H1 (cell line): ENCODE results near the gene POU3F1. TPM values are rescaled to one million over a fixed set of nuclear protein-coding genes. Genes with fewer than 3 reads are reported as not detected.

Source experiments
- ASH2L ChIP-seq: fragments of 200-600, 300-600 bp; sonication (generic); IDR thresholded peaks from one replicate; pipeline ENCODE4 v1.7.1; 2017; ENCODE audit warnings: low read length
- BCL11A ChIP-seq, 2 experiments: IDR thresholded peaks; one replicate each; pipeline ENCODE4 v1.6.1; 2011; ENCODE audit warnings: low read depth in 2 of 2, low read length in 2 of 2, mild to moderate bottlenecking in 2 of 2
- BRCA1 ChIP-seq: IDR thresholded peaks from 2 replicates; pipeline ENCODE4 v1.6.1; 2012; ENCODE audit warnings: low read depth, low read length, improper control_type of control experiment
- CBX8 ChIP-seq: fragments of 300-800, 300-1000 bp; sonication (generic); IDR thresholded peaks from 2 replicates; pipeline ENCODE4 v1.7.1; 2016; ENCODE audit warnings: low read depth, low read length, borderline replicate concordance
- CEBPB ChIP-seq: IDR thresholded peaks from 2 replicates; pipeline ENCODE4 v1.6.1; 2012; ENCODE audit warnings: low read depth, low read length
- CHD1 ChIP-seq: IDR thresholded peaks from 2 replicates; pipeline ENCODE4 v1.6.1; 2012; ENCODE audit warnings: low read depth, low read length, improper control_type of control experiment
- CHD2 ChIP-seq: IDR thresholded peaks from 2 replicates; pipeline ENCODE4 v1.6.1; 2012; ENCODE audit warnings: low read length, improper control_type of control experiment
- EGR1 ChIP-seq: IDR thresholded peaks from 2 replicates; pipeline ENCODE4 v1.6.1; 2011; ENCODE audit warnings: low read depth, low read length, borderline replicate concordance
- EP300 ChIP-seq, 2 experiments: IDR thresholded peaks; 1 replicate in 1 of 2; 2 replicates in 1 of 2; pipeline ENCODE4 v1.6.1; 2011 to 2012; ENCODE audit warnings: low read depth in 2 of 2, low read length in 2 of 2, mild to moderate bottlenecking in 2 of 2, borderline replicate concordance in 1 of 2, inconsistent platforms in 1 of 2, moderate library complexity in 1 of 2
- FOSL1 ChIP-seq: IDR thresholded peaks from 2 replicates; pipeline ENCODE4 v1.6.1; 2011; ENCODE audit warnings: mild to moderate bottlenecking, low read depth, low read length, moderate library complexity; ENCODE audit not compliant: insufficient read depth
- JUN ChIP-seq: IDR thresholded peaks from 2 replicates; pipeline ENCODE4 v1.6.1; 2011; ENCODE audit warnings: low read depth, mild to moderate bottlenecking, improper control_type of control experiment, low read length
- KDM4A ChIP-seq: IDR thresholded peaks from one replicate; pipeline ENCODE4 v1.7.1; 2012; ENCODE audit warnings: low read depth, mild to moderate bottlenecking, moderate library complexity, low read length, inconsistent platforms; ENCODE audit not compliant: severe bottlenecking
- MAFK ChIP-seq: IDR thresholded peaks from 2 replicates; pipeline ENCODE4 v1.6.1; 2012; ENCODE audit warnings: low read depth, mild to moderate bottlenecking, improper control_type of control experiment, low read length
- MAX ChIP-seq: IDR thresholded peaks from 2 replicates; pipeline ENCODE4 v1.6.1; 2012; ENCODE audit warnings: inconsistent platforms
- NRF1 ChIP-seq: IDR thresholded peaks from 2 replicates; pipeline ENCODE4 v1.6.1; 2011; ENCODE audit warnings: mild to moderate bottlenecking, low read depth, low read length, improper control_type of control experiment
- RBBP5 ChIP-seq: IDR thresholded peaks from 2 replicates; pipeline ENCODE4 v1.7.1; 2012; ENCODE audit warnings: low read depth, mild to moderate bottlenecking, inconsistent platforms, low read length, moderate library complexity, borderline replicate concordance
- RNF2 ChIP-seq: fragments of 200-900, 300-1000 bp; sonication (generic); IDR thresholded peaks from 2 replicates; pipeline ENCODE4 v1.7.1; 2016; ENCODE audit warnings: borderline replicate concordance, low read depth, mild to moderate bottlenecking, antibody characterized with exemption, low read length; ENCODE audit not compliant: poor library complexity, severe bottlenecking; ENCODE audit errors: missing control alignments
- SAP30 ChIP-seq: fragments of 300-600 bp; sonication (generic); IDR thresholded peaks from 2 replicates; pipeline ENCODE4 v1.7.1; 2012; ENCODE audit warnings: low read length, moderate library complexity, mild to moderate bottlenecking, inconsistent platforms; ENCODE audit not compliant: insufficient read depth, insufficient replicate concordance
- SIRT6 ChIP-seq: IDR thresholded peaks from one replicate; pipeline ENCODE4 v1.7.1; 2012; ENCODE audit warnings: low read length, inconsistent platforms
- SRF ChIP-seq: IDR thresholded peaks from 2 replicates; pipeline ENCODE4 v1.6.1; 2011; ENCODE audit warnings: mild to moderate bottlenecking, low read depth, low read length, moderate library complexity
- TAF1 ChIP-seq: IDR thresholded peaks from 2 replicates; pipeline ENCODE4 v1.6.1; 2011; ENCODE audit warnings: mild to moderate bottlenecking, low read depth, low read length
- USF2 ChIP-seq: IDR thresholded peaks from 2 replicates; pipeline ENCODE4 v1.6.1; 2011; ENCODE audit warnings: low read length, improper control_type of control experiment
- YY1 ChIP-seq: IDR thresholded peaks from 2 replicates; pipeline ENCODE4 v1.6.1; 2011; ENCODE audit warnings: low read depth, mild to moderate bottlenecking, low read length
- polyA plus RNA-seq, 7 experiments: library from polyadenylated mRNA; depleted of rRNA in 3 of 7; stranded (reverse) in 5 of 7; unstranded in 2 of 7; fragments of >200 nt in 5 of 7; fragments of 200-250 nt in 2 of 7; gene quantifications; 1 replicate in 5 of 7; 2 replicates in 1 of 7; 4 replicates in 1 of 7; pipeline versions ENCODE4 v1.2.1 to v1.2.3, GENCODE V29; 2011 to 2013; ENCODE audit warnings: missing spikeins in 2 of 7, mixed read lengths in 2 of 7
- total RNA-seq: library from RNA; stranded (reverse); fragmentation: NEBNext Ultra II Directional; extraction: Animal tissue kit (Norgen Biotek cat#: 25700); gene quantifications from 2 replicates; pipeline ENCODE4 v1.2.1, GENCODE V29; 2021

Gene POU3F1
- total and polyA plus RNA-seq, 2 of the 8 experiments (the other 6 are each of a cell fraction or from before 2014, with no cell fraction given): 4.2 to 10.8 TPM

DNA sequence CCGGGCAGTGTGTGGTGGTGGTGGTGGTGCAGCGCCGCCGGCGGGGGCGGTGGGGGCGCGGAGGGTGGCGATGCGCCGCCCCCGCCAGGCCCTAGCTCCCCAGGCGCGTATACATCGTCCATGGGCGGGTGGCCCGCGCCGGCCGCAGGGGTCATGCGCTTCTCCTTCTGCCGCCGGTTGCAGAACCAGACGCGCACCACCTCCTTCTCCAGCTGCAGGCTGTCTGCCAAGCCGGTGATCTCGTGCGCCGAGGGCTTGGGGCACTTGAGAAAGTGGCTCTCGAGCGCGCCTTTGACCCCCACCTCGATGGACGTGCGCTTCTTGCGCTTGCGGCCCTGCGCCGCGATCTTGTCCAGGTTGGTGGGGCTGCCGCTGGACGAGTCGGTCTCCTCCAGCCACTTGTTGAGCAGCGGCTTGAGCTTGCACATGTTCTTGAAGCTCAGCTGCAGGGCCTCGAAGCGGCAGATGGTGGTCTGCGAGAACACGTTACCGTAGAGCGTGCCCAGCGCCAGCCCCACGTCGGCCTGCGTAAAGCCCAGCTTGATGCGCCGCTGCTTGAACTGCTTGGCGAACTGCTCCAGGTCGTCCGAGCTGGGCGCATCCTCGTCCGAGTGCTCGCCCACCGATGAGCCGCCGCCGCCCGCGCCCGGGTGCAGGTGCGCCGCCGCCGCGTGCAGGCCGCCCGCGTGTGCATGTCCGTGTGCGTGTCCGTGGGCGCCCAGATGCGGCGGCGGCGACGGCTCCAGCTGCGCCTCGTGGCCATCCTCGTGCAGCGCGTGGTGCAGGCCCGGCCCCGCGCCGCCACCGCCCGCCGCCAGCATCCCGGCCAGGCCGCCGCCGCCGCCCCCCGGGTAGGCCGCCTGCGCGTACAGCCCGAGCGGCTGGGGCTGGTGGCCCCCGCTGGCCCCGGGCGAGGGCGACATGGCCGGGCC lies 926 bp downstream of the POU3F1 start (continued):
- TF ChIP-seq USF2 (no peak), CBX8 (no peak), ASH2L (peak; percentile 47), KDM4A (peak; percentile 69), MAX (peak; percentile 97), EGR1 (no peak), BCL11A (IDR thresholded peaks at IDR 0.05; ENCODE audit: low read depth in 2 of 2, low read length in 2 of 2) (no peak), TAF1 (no peak), FOSL1 (no peak), CHD2 (no peak), NRF1 (no peak), CHD1 (no peak), RNF2 (peak; percentile 39), SIRT6 (no peak), BRCA1 (no peak), SRF (no peak), YY1 (peak; percentile 16; the same call in 1 of the 2 replicates), MAFK (no peak), JUN (no peak), SAP30 (no peak), CEBPB (no peak), RBBP5 (no peak), EP300 (IDR thresholded peaks at IDR 0.05; ENCODE audit: borderline replicate concordance in 1 of 2, low read depth in 2 of 2, low read length in 2 of 2) (no peak)
